Mesendoderm (in vitro differentiated cells): Measurements from ENCODE around the gene TMEM89.

Experiments
- DNase-seq: peaks from one replicate; pipeline ENCODE4 v3.0.0; 2013
- H2AK5ac ChIP-seq: 2 replicates; pipeline ENCODE4 v1.6.1; 2013; ENCODE audit warnings: low read length, inconsistent platforms
- H2BK120ac ChIP-seq: 2 replicates; pipeline ENCODE4 v1.6.1; 2013; ENCODE audit warnings: low read depth, mild to moderate bottlenecking, low read length, moderate library complexity, mixed read lengths
- H2BK15ac ChIP-seq: replicated peaks from 2 replicates; pipeline ENCODE4 v1.6.1; 2013; ENCODE audit warnings: low read depth, mild to moderate bottlenecking, moderate library complexity
- H2BK5ac ChIP-seq: 2 replicates; pipeline ENCODE4 v1.6.1; 2013; ENCODE audit warnings: low read length, inconsistent platforms
- H3K18ac ChIP-seq: 2 replicates; pipeline ENCODE4 v1.6.1; 2013; ENCODE audit warnings: mild to moderate bottlenecking, low read length, mixed read lengths
- H3K23ac ChIP-seq: one replicate; pipeline ENCODE4 v1.6.1; 2013; ENCODE audit warnings: low read length
- H3K27ac ChIP-seq: 2 replicates; pipeline ENCODE4 v1.5.1; 2013; ENCODE audit warnings: low read depth, mild to moderate bottlenecking, inconsistent platforms, low read length, moderate library complexity
- H3K27me3 ChIP-seq: 2 replicates; pipeline ENCODE4 v1.6.1; 2013; ENCODE audit warnings: low read length, control low read depth, mild to moderate bottlenecking, inconsistent platforms; ENCODE audit not compliant: insufficient read depth, poor library complexity
- H3K36me3 ChIP-seq: 2 replicates; pipeline ENCODE4 v1.6.1; 2013; ENCODE audit warnings: low read length, inconsistent platforms; ENCODE audit not compliant: control insufficient read depth, insufficient read depth
- H3K4ac ChIP-seq: one replicate; pipeline ENCODE4 v1.6.1; 2013; ENCODE audit warnings: low read depth, mild to moderate bottlenecking, low read length, moderate library complexity
- H3K4me1 ChIP-seq: 2 replicates; pipeline ENCODE4 v1.6.1; 2013; ENCODE audit warnings: low read depth, low read length, inconsistent platforms; ENCODE audit not compliant: control insufficient read depth
- H3K4me2 ChIP-seq: 2 replicates; pipeline ENCODE4 v1.6.1; 2013; ENCODE audit warnings: low read length
- H3K4me3 ChIP-seq: 2 replicates; pipeline ENCODE4 v1.5.1; 2013; ENCODE audit warnings: mild to moderate bottlenecking, low read length
- H3K56ac ChIP-seq: one replicate; pipeline ENCODE4 v1.6.1; 2013; ENCODE audit warnings: low read length
- H3K79me1 ChIP-seq: 2 replicates; pipeline ENCODE4 v1.6.1; 2013; ENCODE audit warnings: low read length, inconsistent platforms
- H3K79me2 ChIP-seq: 2 replicates; pipeline ENCODE4 v1.6.1; 2013; ENCODE audit warnings: mild to moderate bottlenecking, low read length; ENCODE audit not compliant: control insufficient read depth, insufficient read depth
- H3K9ac ChIP-seq: 2 replicates; pipeline ENCODE4 v1.6.1; 2013; ENCODE audit warnings: low read length, inconsistent platforms
- H4K5ac ChIP-seq: one replicate; pipeline ENCODE4 v1.6.1; 2013; ENCODE audit warnings: low read length
- H4K8ac ChIP-seq: one replicate; pipeline ENCODE4 v1.6.1; 2013; ENCODE audit warnings: low read depth, mild to moderate bottlenecking, control low read depth, low read length, moderate library complexity
- WGBS: extraction: QIAGEN DNeasy Blood & Tissue Kit; methylation state at CpG from one replicate; pipeline ENCODE4 v1.1.7; 2013; ENCODE audit warnings: low lambda C conversion rate, missing lambda C conversion rate; ENCODE audit not compliant: insufficient coverage; ENCODE audit errors: extremely low coverage; 5-methylcytosine and 5-hydroxymethylcytosine counted together

Gene TMEM89

DNA sequence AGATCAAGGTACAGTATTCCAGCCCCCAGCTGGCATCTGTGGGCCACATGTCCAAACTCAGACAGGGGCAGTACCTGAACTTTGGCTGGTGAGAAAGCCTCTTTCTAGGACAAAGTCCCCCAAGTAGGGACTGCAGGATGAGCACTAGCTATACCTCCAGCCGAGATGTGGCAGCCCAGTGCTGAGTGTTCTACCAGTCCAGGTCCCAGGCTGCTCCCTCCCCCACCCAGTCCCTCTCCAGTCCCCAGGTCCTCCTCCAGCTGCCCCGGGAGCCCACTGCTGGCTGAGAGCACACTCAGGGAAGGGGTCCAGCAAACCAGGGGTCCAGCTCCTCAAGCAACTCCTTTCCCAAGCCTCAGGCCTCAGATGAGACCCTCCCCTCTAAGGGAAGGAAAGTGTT lies 12.2 kb upstream of the TMEM89 start:
- Histone ChIP-seq H2AK5ac (no peak overlapping the region), H3K4me3 (no peak overlapping the region), H3K79me2 (peaks cover 3% of the 10 kb centered on the region), H3K4me2 (peak overlapping the region; percentile 97), H3K79me1 (peaks cover 5% of the 10 kb centered on the region), H3K36me3 (peaks cover 2% of the 10 kb centered on the region), H2BK5ac (no peak overlapping the region), H3K4ac (no peak overlapping the region), H3K4me1 (peaks cover 14% of the 10 kb centered on the region), H3K56ac (peak overlapping the region; percentile 97), H3K27me3 (no peaks in the 10 kb centered on the region), H3K9ac (peak overlapping the region; percentile 98), H4K5ac (no peak overlapping the region), H4K8ac (no peak overlapping the region), H3K18ac (no peak overlapping the region), H2BK120ac (no peak overlapping the region), H3K27ac (no peak overlapping the region), H3K23ac (no peak overlapping the region), H2BK15ac (no peak overlapping the region)
- DNase-seq, result no peak
- WGBS, result no CpG with 5 or more reads among the region's 2 CpGs

DNA sequence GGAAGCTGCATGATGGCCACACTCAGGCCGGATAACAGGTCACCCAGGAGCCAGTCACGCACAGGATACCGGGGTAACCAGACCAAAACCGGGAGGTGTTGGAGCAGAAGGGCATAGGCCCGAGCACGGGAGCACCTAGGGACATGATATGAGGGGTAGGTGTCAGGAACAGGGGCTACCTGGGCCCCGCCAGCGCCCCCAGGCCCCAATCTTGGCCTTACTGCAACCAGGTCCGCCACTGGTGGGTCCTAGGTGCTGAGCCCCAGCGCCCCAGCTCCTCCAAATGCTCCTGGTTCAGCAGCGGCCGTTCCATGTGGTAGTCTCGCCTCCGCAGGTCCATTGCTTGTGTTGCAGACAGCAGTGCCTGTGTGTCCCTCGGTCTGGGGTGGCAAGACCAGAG lies 11.7 kb upstream of the TMEM89 start:
- Histone ChIP-seq H3K27me3 (no peaks in the 10 kb centered on the region), H3K23ac (no peak overlapping the region), H3K36me3 (peaks cover 2% of the 10 kb centered on the region), H3K56ac (no peak overlapping the region), H4K8ac (no peak overlapping the region), H3K79me1 (peaks cover 5% of the 10 kb centered on the region), H3K79me2 (peaks cover 3% of the 10 kb centered on the region), H4K5ac (no peak overlapping the region), H3K4me3 (no peak overlapping the region), H2AK5ac (no peak overlapping the region), H2BK15ac (no peak overlapping the region), H3K4me1 (peaks cover 14% of the 10 kb centered on the region), H3K4ac (no peak overlapping the region), H3K4me2 (no peak overlapping the region), H3K18ac (no peak overlapping the region), H2BK120ac (no peak overlapping the region), H3K27ac (no peak overlapping the region), H2BK5ac (no peak overlapping the region), H3K9ac (no peak overlapping the region)
- no peak for DNase-seq
- WGBS, result no CpG with 5 or more reads among the region's 15 CpGs

DNA sequence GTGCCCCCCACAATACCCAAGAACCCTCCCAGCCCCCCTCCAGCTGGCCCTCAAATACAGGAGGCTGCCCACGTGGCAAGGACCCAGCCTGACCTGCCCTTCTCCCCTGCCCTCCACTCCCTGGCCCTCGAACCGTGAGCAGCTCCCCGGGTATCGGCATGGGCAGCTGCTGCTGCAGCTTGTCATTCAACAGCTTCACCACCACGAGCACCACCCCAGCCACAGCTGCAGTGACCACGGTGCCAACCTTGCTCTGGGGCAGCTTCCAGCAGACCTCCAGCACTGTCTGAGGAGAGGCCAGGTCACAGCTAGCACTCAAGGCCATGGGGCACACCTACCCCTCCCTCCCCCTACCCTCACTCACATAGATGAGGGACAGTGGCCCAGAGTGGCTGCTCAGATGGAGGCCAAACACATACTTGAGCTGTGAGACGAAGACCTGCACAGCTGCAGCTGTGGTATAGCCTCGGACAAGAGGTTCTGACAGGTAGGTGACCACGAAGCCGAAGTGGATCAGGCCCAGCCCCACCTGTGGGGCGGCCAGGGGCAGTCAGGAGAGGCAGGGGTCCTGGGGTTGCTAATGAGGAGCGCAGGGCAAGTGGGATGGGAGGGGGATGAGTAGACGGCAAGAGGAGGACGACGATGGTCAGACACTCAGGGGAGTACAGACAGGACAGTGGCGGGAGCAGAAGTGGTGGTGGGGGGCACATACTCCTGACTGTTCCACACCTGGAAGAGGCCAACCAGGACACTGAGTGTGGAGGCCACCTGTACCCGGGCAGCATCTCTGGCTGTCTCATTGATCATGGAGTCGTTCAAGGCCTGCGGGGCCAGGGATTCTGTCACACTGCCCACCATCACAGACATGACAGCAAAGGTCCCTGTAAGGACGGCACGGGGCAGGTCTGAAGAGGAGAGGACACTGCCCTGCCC lies 10.2 kb upstream of the TMEM89 start:
- Histone ChIP-seq H3K4me1 (peaks cover 11% of the 10 kb centered on the region), H3K27ac (no peak overlapping the region), H2AK5ac (no peak overlapping the region), H3K79me2 (peaks cover 3% of the 10 kb centered on the region), H3K23ac (no peak overlapping the region), H2BK5ac (no peak overlapping the region), H4K8ac (no peak overlapping the region), H3K27me3 (no peaks in the 10 kb centered on the region), H2BK120ac (no peak overlapping the region), H3K18ac (no peak overlapping the region), H2BK15ac (no peak overlapping the region), H3K4me2 (no peak overlapping the region), H4K5ac (no peak overlapping the region), H3K56ac (no peak overlapping the region), H3K4me3 (no peak overlapping the region), H3K36me3 (peaks cover 8% of the 10 kb centered on the region), H3K9ac (no peak overlapping the region), H3K79me1 (peaks cover 5% of the 10 kb centered on the region), H3K4ac (no peak overlapping the region)
- no CpG with 5 or more reads among the region's 22 CpGs for WGBS
- DNase-seq, result no peak

DNA sequence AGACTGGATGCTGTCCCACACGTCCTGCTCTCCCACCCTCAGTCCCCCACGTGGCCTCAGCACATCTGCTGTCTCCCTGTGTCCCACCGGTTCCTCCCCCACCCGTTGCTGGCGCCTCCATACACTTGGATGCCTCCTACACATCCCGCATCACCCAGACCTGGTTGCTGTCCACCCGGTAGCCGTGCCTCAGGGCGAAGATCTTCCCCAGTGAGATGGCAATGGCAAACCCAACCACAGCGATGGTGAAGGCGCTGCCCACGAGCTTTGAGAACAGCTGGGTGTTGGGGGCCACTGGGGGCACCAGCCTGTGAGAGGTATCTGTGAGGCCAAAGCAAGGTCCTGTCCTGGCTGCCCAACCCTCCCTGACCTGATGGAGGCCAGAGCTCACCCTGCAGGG lies 9.3 kb upstream of the TMEM89 start:
- Histone ChIP-seq H3K4me1 (peaks cover 5% of the 10 kb centered on the region), H3K18ac (no peak overlapping the region), H3K79me2 (peaks cover 3% of the 10 kb centered on the region), H3K79me1 (peaks cover 5% of the 10 kb centered on the region), H3K27me3 (no peaks in the 10 kb centered on the region), H3K4me3 (no peak overlapping the region), H4K5ac (no peak overlapping the region), H3K4ac (no peak overlapping the region), H3K23ac (no peak overlapping the region), H3K4me2 (no peak overlapping the region), H4K8ac (no peak overlapping the region), H2BK15ac (no peak overlapping the region), H2BK120ac (no peak overlapping the region), H3K27ac (no peak overlapping the region), H2AK5ac (no peak overlapping the region), H3K36me3 (peaks cover 10% of the 10 kb centered on the region), H3K9ac (no peak overlapping the region), H2BK5ac (no peak overlapping the region), H3K56ac (no peak overlapping the region)
- no peak for DNase-seq
- WGBS, result no CpG with 5 or more reads among the region's 12 CpGs

DNA sequence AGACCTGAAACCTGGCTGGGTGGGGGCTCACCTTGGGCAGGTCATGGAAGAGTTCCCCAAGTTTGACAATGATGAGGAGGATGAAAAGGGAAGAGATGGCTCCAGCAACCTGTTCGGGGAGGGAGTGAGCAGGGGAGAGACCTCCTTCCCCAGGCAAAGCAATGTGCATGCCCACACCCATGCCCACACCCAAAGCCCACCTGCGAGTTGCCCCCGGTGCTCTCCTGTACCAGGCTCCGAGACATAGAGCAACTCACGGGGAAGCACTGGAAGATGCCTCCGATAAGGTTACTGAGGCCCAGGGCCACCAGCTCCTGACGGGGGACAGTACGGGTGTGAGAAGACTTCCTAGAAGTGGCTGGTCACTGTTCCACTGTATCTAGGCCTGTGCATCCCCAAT lies 8.8 kb upstream of the TMEM89 start:
- H3K4me2 ChIP-seq, result no peak overlapping the region
- no peak overlapping the region for H2BK15ac ChIP-seq
- H3K79me1 ChIP-seq, result peaks cover 5% of the 10 kb centered on the region
- H3K27ac ChIP-seq, result no peak overlapping the region
- H4K8ac ChIP-seq, result no peak overlapping the region
- WGBS, result no CpG with 5 or more reads among the region's 8 CpGs
- no peak overlapping the region for H2BK5ac ChIP-seq
- H3K9ac ChIP-seq, result no peak overlapping the region
- H3K27me3 ChIP-seq, result no peaks in the 10 kb centered on the region
- H3K56ac ChIP-seq, result no peak overlapping the region
- no peak overlapping the region for H4K5ac ChIP-seq
- peaks cover 5% of the 10 kb centered on the region for H3K4me1 ChIP-seq
- no peak overlapping the region for H3K18ac ChIP-seq
- no peak for DNase-seq
- H3K36me3 ChIP-seq, result peaks cover 10% of the 10 kb centered on the region
- H3K23ac ChIP-seq, result no peak overlapping the region
- no peak overlapping the region for H2BK120ac ChIP-seq
- no peak overlapping the region for H2AK5ac ChIP-seq
- H3K79me2 ChIP-seq, result peaks cover 3% of the 10 kb centered on the region
- no peak overlapping the region for H3K4me3 ChIP-seq
- H3K4ac ChIP-seq, result no peak overlapping the region
